Left colon (tissue), 2 donors: Measurements from ENCODE around the gene MEG3. TPM values are rescaled to one million over a fixed set of nuclear protein-coding genes. Genes with fewer than 3 reads are reported as not detected.
"Not testable (repeated sequence)": the region's sequence is repeated elsewhere in the genome, so short reads cannot be mapped to it uniquely, and the experiment has no call there.

Experiments used
- ATAC-seq: fragments of 200-7000 bp; cut with Tn5 transposase; one replicate; pipeline ENCODE4 v1.9.1; 2020; ENCODE audit warnings: mild to moderate bottlenecking, moderate library complexity
- DNase-seq, 2 donors: peaks; one replicate each; pipeline ENCODE4 v3.0.0-alpha.2; 2020
- intact Hi-C, 2 donors: fragments of 100-400 bp; cut with DNase I in 1 of 2; cut with micrococcal nuclease in 1 of 2; formaldehyde crosslinking; loops; one replicate each; pipeline versions ENCODE4 v1.11.2 to v1.14.0; 2022; cut with DNase I, micrococcal nuclease
- total RNA-seq, 2 donors: library from RNA; stranded (reverse); fragmentation: NEBNext Ultra II Directional; extraction: Animal tissue kit (Norgen Biotek cat#: 25700); gene quantifications; one replicate each; pipeline ENCODE4 v1.2.1, GENCODE V29; 2021
- donor health status: DM: no; HTN: no; CAD: no.
- donor health status: DM: yes; HTN: yes; CAD: no.

The MEG3 gene
- total RNA-seq, 2 donors from 2014 or later, result 8.1 to 13.0 TPM

DNA sequence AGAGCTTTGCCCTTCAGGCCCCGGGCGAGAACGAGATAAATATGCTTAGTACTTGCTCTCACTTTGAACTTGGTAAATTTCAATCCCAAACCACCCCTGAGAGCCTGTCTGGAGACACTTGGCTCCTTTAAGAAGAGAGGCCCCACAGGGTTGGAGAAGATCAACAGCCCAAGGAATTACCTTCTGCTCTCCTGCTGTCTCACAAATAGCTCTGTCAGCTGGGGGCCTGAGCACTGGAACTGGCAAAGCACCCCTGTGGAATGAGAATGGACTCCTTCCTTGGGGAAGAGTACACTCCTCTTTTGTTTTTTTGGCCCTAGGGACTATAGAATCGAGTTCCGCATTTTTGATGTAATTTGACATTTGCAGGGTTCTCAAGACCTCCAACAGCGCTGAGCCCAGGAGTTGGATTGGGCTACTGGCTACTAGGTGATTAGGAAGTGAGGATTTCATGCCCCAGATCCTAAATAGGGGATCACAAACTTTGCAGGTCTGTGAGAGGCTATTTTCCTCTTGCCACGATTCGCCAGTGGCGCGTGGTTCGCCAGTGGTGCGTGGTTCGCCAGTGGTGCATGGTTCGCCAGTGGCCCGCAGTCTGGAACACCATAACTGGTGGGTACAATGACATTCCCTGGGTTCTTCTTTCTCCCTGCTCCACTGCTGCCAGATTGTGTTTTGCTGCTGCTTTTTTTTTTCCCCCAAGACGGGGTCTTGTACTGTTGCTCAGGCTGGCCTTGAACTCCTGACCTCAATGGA lies 17.8 kb upstream of the MEG3 start:
- DNase-seq, result no peak
- intact Hi-C loops, result no loop called here
- ATAC-seq, result no peak

GRCh38 chr14:100810435-100810834 lies 15.5 kb upstream of the MEG3 start:
- DNase-seq (no peak), ATAC-seq (no peak)
- intact Hi-C loops, result no loop called here

DNA sequence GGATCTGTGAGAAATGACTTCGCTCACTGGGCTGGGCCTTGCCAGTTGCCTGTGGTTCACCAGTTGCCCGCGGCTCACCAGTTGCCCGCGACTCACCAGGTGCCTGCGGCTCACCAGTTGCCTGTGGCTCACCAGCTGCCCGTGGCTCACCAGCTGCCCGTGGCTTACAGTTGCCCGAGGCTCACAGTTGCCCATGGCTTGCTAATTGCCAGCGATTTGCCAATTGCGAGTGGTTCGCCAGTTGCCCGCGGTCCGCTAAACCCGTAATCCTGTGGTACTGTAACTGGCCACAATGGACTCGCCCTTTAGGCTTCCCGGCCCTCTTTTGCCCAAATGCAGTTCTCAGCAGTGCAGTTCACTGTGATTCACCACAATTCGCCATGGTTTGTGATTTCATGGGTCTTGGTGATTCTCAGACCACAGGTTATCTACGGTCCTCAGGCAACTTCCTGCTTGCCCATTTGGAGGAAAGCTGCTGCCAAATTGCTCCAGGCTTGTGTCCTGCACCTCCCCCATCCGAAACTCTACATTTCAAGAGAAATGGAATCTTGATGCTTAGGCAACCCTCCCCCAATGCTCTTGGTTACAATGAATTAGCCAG lies 15.0 kb upstream of the MEG3 start:
- intact Hi-C loops, result no loop called here
- ATAC-seq (no peak), DNase-seq (no peak)

GRCh38 chr14:100813291-100813690 lies 12.6 kb upstream of the MEG3 start:
- no peak for DNase-seq
- no peak for ATAC-seq
- intact Hi-C loops, result no loop called here

DNA sequence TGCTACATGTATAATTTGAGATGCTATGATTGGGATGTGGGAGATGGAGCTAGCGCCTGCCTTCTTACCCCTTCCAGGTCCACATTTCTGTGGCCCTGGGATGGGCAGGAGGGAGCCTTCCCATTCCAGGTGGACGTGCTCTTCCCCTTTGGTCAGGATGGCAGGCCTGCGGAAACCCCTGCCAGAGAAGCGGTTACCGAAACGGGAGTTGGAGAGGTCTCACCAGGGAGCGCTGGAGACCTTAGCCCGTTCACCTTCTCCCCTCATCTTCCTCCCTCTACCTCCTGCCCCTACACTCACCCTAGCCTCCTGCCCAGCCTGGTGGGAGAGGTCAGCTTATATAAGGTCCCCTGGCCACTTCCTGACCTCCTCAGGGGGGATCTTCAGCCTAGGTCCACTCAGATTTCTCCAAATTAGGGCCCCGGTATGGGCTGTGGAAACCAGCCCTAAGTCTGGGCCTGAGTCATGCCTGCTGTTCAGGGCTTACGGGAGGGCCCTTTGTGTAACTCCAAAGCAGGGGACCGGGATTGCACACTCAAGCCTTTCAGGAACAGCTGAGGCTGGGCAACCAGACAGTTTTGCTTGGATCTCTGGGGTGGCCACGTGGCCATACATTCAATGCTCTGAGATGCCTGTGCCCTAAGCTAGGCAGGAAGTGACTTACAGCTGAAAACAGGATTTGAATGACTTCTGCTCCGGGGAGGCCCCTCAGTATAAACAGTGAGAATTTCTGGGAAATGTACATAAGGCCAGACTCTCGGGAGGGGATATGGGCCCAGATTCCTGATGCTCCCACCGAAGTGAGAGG lies 10.2 kb upstream of the MEG3 start:
- intact Hi-C loops, result no loop called here
- ATAC-seq, result no peak

DNA sequence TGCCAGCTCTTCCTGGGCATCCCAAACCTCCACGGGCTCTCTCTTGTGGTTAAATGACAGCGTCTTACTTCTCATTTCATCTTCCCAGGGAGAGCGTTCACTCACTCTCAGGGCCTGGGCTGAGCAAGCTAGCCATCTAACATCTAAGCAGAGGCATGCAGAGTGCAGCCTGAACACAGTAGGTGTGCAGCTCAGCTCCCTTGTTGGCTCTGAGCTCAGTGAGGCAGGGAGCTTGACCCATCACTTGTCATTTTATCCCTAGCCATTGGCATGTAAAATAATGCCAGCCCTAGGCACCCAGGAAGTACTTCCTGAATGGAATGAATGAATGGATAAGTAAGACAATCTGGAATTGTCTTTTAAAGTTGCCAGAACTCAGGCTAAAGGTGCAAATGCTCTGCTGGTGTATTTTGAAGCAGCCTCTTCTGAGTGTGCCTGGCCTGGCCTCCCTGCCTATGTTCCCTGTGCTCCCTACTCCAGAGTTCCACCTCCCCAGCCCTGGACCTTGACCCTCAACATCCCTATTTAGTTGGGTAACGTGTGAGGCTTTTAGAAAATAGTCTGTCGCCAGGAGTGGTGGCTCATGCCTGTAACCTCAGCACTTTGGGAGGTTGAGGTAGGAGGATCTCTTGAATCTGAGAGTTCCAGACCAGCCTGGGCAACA lies 9.5 kb upstream of the MEG3 start:
- no peak for ATAC-seq
- intact Hi-C loops, result no loop called here
- DNase-seq, result no peak

More for the DNA sequence above, 10.2 kb upstream of the MEG3 start:
- DNase-seq, result no peak

GRCh38 chr14:100816950-100817901 lies 8.7 kb upstream of the MEG3 start:
- intact Hi-C loops, result no loop called here
- ATAC-seq (no peak), DNase-seq (no peak)

GRCh38 chr14:100818221-100818699 lies 7.7 kb upstream of the MEG3 start:
- ATAC-seq (no peak), DNase-seq (no peak)
- intact Hi-C loops, result no loop called here

DNA sequence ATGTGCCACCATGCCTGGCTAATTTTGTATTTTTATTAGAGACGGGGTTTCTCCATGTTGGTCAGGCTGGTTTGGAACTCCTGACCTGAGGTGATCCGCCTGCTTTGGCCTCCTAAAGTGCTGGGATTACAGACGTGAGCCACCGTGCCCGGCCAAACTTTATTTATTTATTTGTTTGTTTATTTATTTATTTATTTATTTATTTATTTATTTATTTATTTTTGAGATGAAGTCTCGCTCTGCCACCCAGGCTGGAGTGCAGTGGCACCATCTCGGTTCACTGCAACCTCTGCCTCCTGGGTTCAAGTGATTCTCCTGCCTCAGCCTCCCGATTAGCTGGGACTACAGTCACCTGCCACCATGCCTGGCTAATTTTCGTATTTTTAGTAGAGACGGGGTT lies 7.0 kb upstream of the MEG3 start:
- DNase-seq, ATAC-seq, intact Hi-C loops: not testable (repeated sequence)

- no peak for DNase-seq
- intact Hi-C loops, result no loop called here
- ATAC-seq, result no peak
Measured at GRCh38 chr14:100819453-100819828, 6.5 kb upstream of the MEG3 start.

GRCh38 chr14:100819829-100820475 lies 6.0 kb upstream of the MEG3 start:
- intact Hi-C loops, result no loop called here
- no peak for ATAC-seq
- DNase-seq, result no peak

DNA sequence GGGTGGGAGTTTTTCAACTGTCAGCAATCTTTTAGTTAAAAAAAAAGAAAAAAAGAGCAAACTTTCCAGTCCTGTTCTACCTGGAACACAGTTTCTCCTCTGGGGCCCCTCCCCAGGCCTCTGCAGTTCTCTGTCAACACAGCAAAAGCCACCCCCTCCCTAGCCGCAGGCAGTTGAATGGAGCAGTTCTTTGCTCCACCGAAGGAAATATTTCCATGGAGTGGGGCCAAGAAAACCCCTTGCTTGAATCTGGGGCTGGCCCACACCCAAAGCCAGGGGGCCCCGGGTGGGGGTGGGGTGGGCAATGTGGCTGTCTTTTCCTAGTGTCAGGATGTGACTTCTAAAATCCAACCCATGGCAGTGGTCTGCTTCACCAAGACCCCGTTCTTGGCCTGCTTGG lies 5.0 kb upstream of the MEG3 start:
- intact Hi-C loops, result no loop called here
- no peak for DNase-seq
- ATAC-seq, result no peak

- DNase-seq, result no peak
- no peak for ATAC-seq
- intact Hi-C loops, result no loop called here
Measured at GRCh38 chr14:100822013-100822412, 3.9 kb upstream of the MEG3 start.

- DNase-seq, result no peak
- intact Hi-C loops, result no loop called here
- no peak for ATAC-seq
Measured at GRCh38 chr14:100822532-100823296, 3.2 kb upstream of the MEG3 start.

DNA sequence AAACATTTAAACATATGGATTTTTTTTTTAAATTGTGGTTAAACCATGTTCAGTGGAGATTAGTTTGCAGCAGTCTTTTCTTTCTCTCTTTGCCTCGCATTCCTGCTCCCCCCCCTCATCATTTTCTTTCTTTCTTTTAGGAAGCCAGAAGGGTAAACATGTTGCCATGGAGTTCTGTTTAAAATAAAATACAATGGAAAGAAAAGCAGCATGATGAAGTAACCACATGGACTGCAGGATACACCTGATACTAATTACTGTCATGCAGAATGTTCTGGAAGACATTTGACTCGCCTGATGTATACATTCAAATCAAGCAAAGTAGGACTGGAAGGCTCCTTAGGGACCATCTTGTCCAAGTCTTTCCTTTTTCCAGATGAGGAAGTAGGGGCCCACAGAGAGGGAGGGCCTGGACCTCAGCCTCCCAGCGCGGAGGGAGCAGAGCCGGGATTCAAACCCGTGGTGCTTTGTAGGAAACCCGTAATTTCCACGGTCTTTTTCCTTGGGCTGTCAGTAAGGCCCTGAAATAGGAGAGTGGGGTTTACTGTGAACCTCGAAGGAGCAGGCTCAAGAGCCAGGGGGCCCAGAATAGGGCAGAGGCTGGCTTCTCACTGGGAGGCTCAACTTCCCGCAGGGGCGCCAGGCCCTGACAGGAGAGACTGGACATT lies 2.4 kb upstream of the MEG3 start:
- intact Hi-C loops, result no loop called here
- DNase-seq, result no peak
- ATAC-seq, result no peak

GRCh38 chr14:100824091-100824551 lies 1.8 kb upstream of the MEG3 start:
- intact Hi-C loops, result no loop called here
- DNase-seq, result peak in 1 of 2 donors; percentile 16

More at GRCh38 chr14:100824091-100824551, 1.8 kb upstream of the MEG3 start:
- no peak for ATAC-seq
